H9 (cell line): ENCODE results near the gene PLCB1. TPM values are rescaled to one million over a fixed set of nuclear protein-coding genes. Genes with fewer than 3 reads are reported as not detected.

Source experiments
- DNase-seq: peaks from one replicate; pipeline ENCODE4 v3.0.0-alpha.2; 2017
- H2AFZ ChIP-seq: one replicate; pipeline ENCODE4 v1.6.1; 2013; ENCODE audit warnings: mild to moderate bottlenecking, low read length, control low read depth, moderate library complexity
- H2AK5ac ChIP-seq: 2 replicates; pipeline ENCODE4 v1.6.1; 2013; ENCODE audit warnings: low read length, control low read depth, mixed read lengths; ENCODE audit not compliant: insufficient read length
- H2BK120ac ChIP-seq: one replicate; pipeline ENCODE4 v1.6.1; 2013; ENCODE audit warnings: low read depth, mild to moderate bottlenecking, low read length, control low read depth, inconsistent platforms; ENCODE audit not compliant: poor library complexity, severe bottlenecking
- H2BK12ac ChIP-seq: 2 replicates; pipeline ENCODE4 v1.6.1; 2013; ENCODE audit warnings: low read length, control low read depth, mixed read lengths, low read depth; ENCODE audit not compliant: insufficient read length
- H2BK15ac ChIP-seq: 2 replicates; pipeline ENCODE4 v1.6.1; 2013; ENCODE audit warnings: low read depth, low read length, control low read depth
- H2BK20ac ChIP-seq: one replicate; pipeline ENCODE4 v1.6.1; 2013; ENCODE audit warnings: low read depth, mild to moderate bottlenecking, low read length, control low read depth, inconsistent platforms; ENCODE audit not compliant: poor library complexity, severe bottlenecking
- H2BK5ac ChIP-seq: 2 replicates; pipeline ENCODE4 v1.6.1; 2013; ENCODE audit warnings: low read length, control low read depth, mixed read lengths; ENCODE audit not compliant: insufficient read length
- H3K14ac ChIP-seq: 2 replicates; pipeline ENCODE4 v1.6.1; 2013; ENCODE audit warnings: low read length, control low read depth; ENCODE audit not compliant: insufficient read depth
- H3K18ac ChIP-seq: 2 replicates; pipeline ENCODE4 v1.6.1; 2013; ENCODE audit warnings: low read depth, mild to moderate bottlenecking, mixed read lengths, low read length, control low read depth; ENCODE audit not compliant: insufficient read length
- H3K23ac ChIP-seq: 2 replicates; pipeline ENCODE4 v1.6.1; 2013; ENCODE audit warnings: low read length, control low read depth, mixed read lengths, low read depth; ENCODE audit not compliant: insufficient read length
- H3K23me2 ChIP-seq: 2 replicates; pipeline ENCODE4 v1.6.1; 2013; ENCODE audit warnings: low read depth, mild to moderate bottlenecking, mixed read lengths, low read length, control low read depth; ENCODE audit not compliant: insufficient read length, poor library complexity, severe bottlenecking
- H3K27ac ChIP-seq: 2 replicates; pipeline ENCODE4 v1.5.1; 2013; ENCODE audit warnings: low read length, control low read depth, mixed read lengths, low read depth; ENCODE audit not compliant: insufficient read length
- H3K27me3 ChIP-seq: 2 replicates; pipeline ENCODE4 v1.6.1; 2013; ENCODE audit warnings: low read length, control low read depth, inconsistent platforms; ENCODE audit not compliant: insufficient read depth
- H3K4ac ChIP-seq: 2 replicates; pipeline ENCODE4 v1.6.1; 2013; ENCODE audit warnings: low read depth, mild to moderate bottlenecking, control low read depth, inconsistent platforms, low read length, moderate library complexity
- H3K4me1 ChIP-seq: 2 replicates; pipeline ENCODE4 v1.6.1; 2013; ENCODE audit warnings: low read length, control low read depth, inconsistent platforms; ENCODE audit not compliant: insufficient read depth
- H3K4me2 ChIP-seq: 2 replicates; pipeline ENCODE4 v1.6.1; 2013; ENCODE audit warnings: low read length, control low read depth, mixed read lengths; ENCODE audit not compliant: insufficient read length, insufficient read depth
- H3K56ac ChIP-seq: 2 replicates; pipeline ENCODE4 v1.6.1; 2013; ENCODE audit warnings: low read depth, mild to moderate bottlenecking, mixed read lengths, low read length, control low read depth; ENCODE audit not compliant: insufficient read length
- H3K79me1 ChIP-seq: 2 replicates; pipeline ENCODE4 v1.6.1; 2013; ENCODE audit warnings: low read depth, mild to moderate bottlenecking, moderate library complexity, low read length, control low read depth, inconsistent platforms; ENCODE audit not compliant: insufficient read depth, poor library complexity, severe bottlenecking
- H3K79me2 ChIP-seq: 2 replicates; pipeline ENCODE4 v1.6.1; 2013; ENCODE audit warnings: low read length, control low read depth, inconsistent platforms; ENCODE audit not compliant: insufficient read depth
- H3K9ac ChIP-seq: 2 replicates; pipeline ENCODE4 v1.6.1; 2013; ENCODE audit warnings: low read length, control low read depth, mixed read lengths; ENCODE audit not compliant: insufficient read length; ENCODE audit errors: extremely low read depth
- H3K9me3 ChIP-seq: one replicate; pipeline ENCODE4 v1.6.1; 2013; ENCODE audit warnings: low read depth, low read length, inconsistent platforms; ENCODE audit not compliant: control insufficient read depth
- H3T11ph ChIP-seq: one replicate; pipeline ENCODE4 v1.6.1; 2013; ENCODE audit warnings: mild to moderate bottlenecking, low read length, control low read depth, inconsistent platforms
- H4K20me1 ChIP-seq: one replicate; pipeline ENCODE4 v1.6.1; 2013; ENCODE audit not compliant: control insufficient read depth, insufficient read length, insufficient read depth
- H4K5ac ChIP-seq: 2 replicates; pipeline ENCODE4 v1.6.1; 2013; ENCODE audit warnings: low read depth, mild to moderate bottlenecking, mixed read lengths, low read length, control low read depth; ENCODE audit not compliant: insufficient read length
- H4K8ac ChIP-seq: replicated peaks from 2 replicates; pipeline ENCODE4 v1.6.1; 2013; ENCODE audit warnings: low read length, control low read depth, mixed read lengths, low read depth; ENCODE audit not compliant: insufficient read length
- H4K91ac ChIP-seq: 2 replicates; pipeline ENCODE4 v1.6.1; 2013; ENCODE audit warnings: low read depth, mild to moderate bottlenecking, moderate library complexity, mixed read lengths, low read length, control low read depth; ENCODE audit not compliant: insufficient read length
- H3K27ac Mint-ChIP-seq, 3 experiments: 2 replicates in 2 of 3; 3 replicates in 1 of 3; pipeline ENCODE4 v1.8.0; 2020 to 2021; ENCODE audit warnings: mixed read lengths in 3 of 3, mild to moderate bottlenecking in 1 of 3, moderate library complexity in 1 of 3
- H3K27me3 Mint-ChIP-seq: 2 replicates; pipeline ENCODE4 v1.8.0; 2021; ENCODE audit warnings: low read depth, mild to moderate bottlenecking, moderate library complexity, mixed read lengths
- H3K36me3 Mint-ChIP-seq, 3 experiments: 2 replicates in 2 of 3; 3 replicates in 1 of 3; pipeline ENCODE4 v1.8.0; 2020 to 2021; ENCODE audit warnings: low read depth in 3 of 3, mixed read lengths in 3 of 3; ENCODE audit not compliant: insufficient read depth in 1 of 3
- H3K4me1 Mint-ChIP-seq, 2 experiments: 2 replicates each; pipeline ENCODE4 v1.8.0; 2020; ENCODE audit warnings: mixed read lengths in 2 of 2
- H3K4me3 Mint-ChIP-seq, 2 experiments: 2 replicates in 1 of 2; 3 replicates in 1 of 2; pipeline ENCODE4 v1.8.0; 2020 to 2021; ENCODE audit warnings: mild to moderate bottlenecking in 2 of 2, mixed read lengths in 2 of 2, moderate library complexity in 1 of 2
- H3K9me3 Mint-ChIP-seq, 2 experiments: 2 replicates in 1 of 2; 3 replicates in 1 of 2; pipeline ENCODE4 v1.8.0; 2020; ENCODE audit warnings: mild to moderate bottlenecking in 2 of 2, mixed read lengths in 2 of 2, moderate library complexity in 1 of 2
- whole genome bisulfite sequencing: extraction: QIAGEN DNeasy Blood & Tissue Kit; methylation state at CpG from one replicate; pipeline ENCODE4 v1.1.7; 2013; ENCODE audit warnings: missing lambda C conversion rate, low lambda C conversion rate, mixed read lengths; ENCODE audit not compliant: insufficient read length; ENCODE audit errors: extremely low coverage; 5-methylcytosine and 5-hydroxymethylcytosine counted together
- total RNA-seq: library from RNA; stranded (reverse); gene quantifications from 2 replicates; pipeline ENCODE4 v1.2.1, GENCODE V29; 2021
- TF ChIP-seq, protein P1 (sequence below): fragments of 200-600 bp; sonication (generic); conservative IDR thresholded peaks from 3 replicates; pipeline ENCODE4 v1.8.0; 2021; ENCODE audit warnings: antibody characterized with exemption, mild to moderate bottlenecking

The PLCB1 gene
- total RNA-seq, 1 experiment from 2014 or later: 11.5 TPM

DNA sequence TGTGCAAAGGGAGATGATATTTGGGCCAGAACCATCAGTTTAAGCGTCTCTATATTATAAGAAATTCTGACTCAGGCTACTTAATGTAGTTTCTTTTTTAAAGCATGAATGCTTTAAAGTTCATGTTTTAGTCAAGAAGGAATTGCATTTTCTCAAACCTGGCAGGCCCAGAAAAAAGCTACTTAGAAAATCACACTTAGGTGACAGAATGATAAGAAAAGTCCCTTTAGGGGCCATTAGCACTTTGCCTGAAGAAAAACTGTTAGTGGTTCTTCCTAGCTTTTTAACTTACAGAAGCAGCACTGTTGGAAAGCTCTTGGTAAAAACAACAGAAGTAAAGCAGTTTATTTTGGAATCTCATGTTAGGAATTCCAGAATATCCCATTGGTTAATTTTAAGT, 387.8 kb downstream of the PLCB1 start:
- Histone ChIP-seq H3K4ac (no peak overlapping the region), H3K27me3 (no peaks in the 10 kb centered on the region), H2BK5ac (no peak overlapping the region), H4K5ac (no peak overlapping the region), H3K23me2 (no peaks in the 10 kb centered on the region), H4K91ac (no peak overlapping the region), H3K79me1 (no peaks in the 10 kb centered on the region), H3K27ac (no peak overlapping the region), H3K79me2 (no peaks in the 10 kb centered on the region), H3K9ac (no peak overlapping the region), H2BK120ac (no peak overlapping the region), H3K23ac (no peak overlapping the region), H3T11ph (no peak overlapping the region), H4K20me1 (no peaks in the 10 kb centered on the region), H2BK20ac (no peak overlapping the region), H2BK15ac (no peak overlapping the region), H3K4me2 (no peak overlapping the region), H3K18ac (no peak overlapping the region), H3K9me3 (no peaks in the 10 kb centered on the region), H3K56ac (no peak overlapping the region), H3K4me1 (peaks cover 3% of the 10 kb centered on the region; the same call in 1 of the 2 replicates), H2AFZ (no peak overlapping the region), H3K14ac (no peak overlapping the region), H2AK5ac (no peak overlapping the region), H4K8ac (no peak overlapping the region), H2BK12ac (no peak overlapping the region)
- H3K4me3 Mint-ChIP-seq: no peak overlapping the region
- H3K27me3 Mint-ChIP-seq: no peaks in the 10 kb centered on the region
- no peak for DNase-seq
- no CpG with 5 or more reads among the region's 1 CpG for WGBS
- peaks cover 0 to 6% of the 10 kb centered on the region in 2 experiments; a peak in 2 of 5 replicates for H3K9me3 Mint-ChIP-seq
- peaks cover 17 to 22% of the 10 kb centered on the region in 2 experiments for H3K4me1 Mint-ChIP-seq
- H3K27ac Mint-ChIP-seq: no peak overlapping the region
- TF ChIP-seq, protein P1, sequence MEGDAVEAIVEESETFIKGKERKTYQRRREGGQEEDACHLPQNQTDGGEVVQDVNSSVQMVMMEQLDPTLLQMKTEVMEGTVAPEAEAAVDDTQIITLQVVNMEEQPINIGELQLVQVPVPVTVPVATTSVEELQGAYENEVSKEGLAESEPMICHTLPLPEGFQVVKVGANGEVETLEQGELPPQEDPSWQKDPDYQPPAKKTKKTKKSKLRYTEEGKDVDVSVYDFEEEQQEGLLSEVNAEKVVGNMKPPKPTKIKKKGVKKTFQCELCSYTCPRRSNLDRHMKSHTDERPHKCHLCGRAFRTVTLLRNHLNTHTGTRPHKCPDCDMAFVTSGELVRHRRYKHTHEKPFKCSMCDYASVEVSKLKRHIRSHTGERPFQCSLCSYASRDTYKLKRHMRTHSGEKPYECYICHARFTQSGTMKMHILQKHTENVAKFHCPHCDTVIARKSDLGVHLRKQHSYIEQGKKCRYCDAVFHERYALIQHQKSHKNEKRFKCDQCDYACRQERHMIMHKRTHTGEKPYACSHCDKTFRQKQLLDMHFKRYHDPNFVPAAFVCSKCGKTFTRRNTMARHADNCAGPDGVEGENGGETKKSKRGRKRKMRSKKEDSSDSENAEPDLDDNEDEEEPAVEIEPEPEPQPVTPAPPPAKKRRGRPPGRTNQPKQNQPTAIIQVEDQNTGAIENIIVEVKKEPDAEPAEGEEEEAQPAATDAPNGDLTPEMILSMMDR: no peak
- H3K36me3 Mint-ChIP-seq: no peaks in the 10 kb centered on the region
